Stimulated activated CD4-positive, alpha-beta T cell treated with anti-CD3 and anti-CD28 coated beads, Interleukin-15, amount 100 ng/mL, for 48 hours (primary cell): Measurements from ENCODE around the gene DENND4B.
"Not testable (repeated sequence)": the region's sequence is repeated elsewhere in the genome, so short reads cannot be mapped to it uniquely, and the experiment has no call there.

Experiments used
- DNase-seq, 2 donors: peaks; one replicate each; pipeline ENCODE4 v3.0.0-alpha.2; 2020; ENCODE audit warnings: low read depth in 2 of 2

The DENND4B gene

DNA sequence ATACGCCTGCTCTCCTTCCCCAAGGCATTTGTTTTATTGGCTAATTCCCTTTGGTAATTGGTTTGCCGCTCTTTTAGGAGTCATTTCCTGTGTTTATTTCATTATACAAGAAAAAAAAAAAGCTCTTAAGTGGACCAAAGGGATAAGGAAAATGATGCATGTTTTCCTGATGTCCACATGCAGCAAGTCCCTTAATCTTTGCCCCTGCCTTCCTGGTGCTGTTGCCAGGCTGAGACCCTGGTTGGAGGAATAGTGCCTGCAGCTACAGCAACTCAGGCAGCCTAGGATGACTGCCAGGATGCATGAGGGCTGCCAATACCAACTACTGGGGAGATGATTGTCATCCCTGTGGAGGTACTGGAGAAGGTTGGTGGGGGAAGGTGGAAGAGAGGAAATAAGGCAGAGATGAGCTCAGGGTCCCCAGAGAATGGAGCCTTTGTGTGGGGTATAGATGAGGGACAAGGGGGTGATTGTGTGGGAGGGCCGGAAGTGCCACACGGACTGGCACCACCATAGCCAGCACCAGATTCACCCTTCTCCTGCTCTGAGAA, 17.7 kb downstream of the DENND4B start:
- DNase-seq = no peak

DNA sequence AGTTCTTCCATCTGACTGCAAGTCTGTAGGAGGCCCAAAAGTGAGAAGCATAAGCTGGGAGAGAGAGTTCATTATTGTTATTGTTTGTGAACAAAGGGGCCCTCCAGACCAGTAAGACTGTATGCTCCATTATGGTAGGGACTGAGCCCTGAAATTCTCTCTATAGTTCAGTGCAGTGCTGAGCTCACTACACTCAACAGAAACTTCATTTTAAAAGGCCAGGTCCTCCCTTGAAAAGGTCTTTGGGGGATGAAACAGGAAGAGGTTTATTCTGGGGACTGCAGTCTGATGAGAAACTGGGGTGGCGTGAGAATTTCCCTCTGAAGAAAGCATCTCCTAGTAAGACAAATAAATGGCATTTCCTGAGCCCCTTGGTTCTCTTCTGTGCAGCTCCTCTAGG, 18.3 kb downstream of the DENND4B start:
- DNase-seq = no peak

DNA sequence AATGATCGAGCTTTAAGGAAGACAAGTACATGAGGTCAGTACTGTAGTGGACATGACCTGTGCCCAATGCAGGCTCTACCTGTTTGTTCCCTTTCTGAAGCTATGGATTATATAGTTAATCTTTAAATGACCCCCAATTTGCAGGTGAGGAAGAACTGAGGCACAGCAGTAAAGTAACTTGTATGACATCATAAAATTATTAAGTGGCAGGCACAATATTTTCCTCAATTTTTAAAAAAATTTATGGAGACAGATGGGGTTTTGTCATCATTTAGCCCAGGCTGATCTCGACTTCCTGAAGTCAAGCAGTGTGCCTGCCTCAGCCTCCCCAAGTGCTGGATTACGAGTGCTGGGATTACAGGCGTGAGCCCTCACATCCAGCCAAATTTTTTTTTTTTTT, 20.1 kb downstream of the DENND4B start:
- no peak for DNase-seq

DNA sequence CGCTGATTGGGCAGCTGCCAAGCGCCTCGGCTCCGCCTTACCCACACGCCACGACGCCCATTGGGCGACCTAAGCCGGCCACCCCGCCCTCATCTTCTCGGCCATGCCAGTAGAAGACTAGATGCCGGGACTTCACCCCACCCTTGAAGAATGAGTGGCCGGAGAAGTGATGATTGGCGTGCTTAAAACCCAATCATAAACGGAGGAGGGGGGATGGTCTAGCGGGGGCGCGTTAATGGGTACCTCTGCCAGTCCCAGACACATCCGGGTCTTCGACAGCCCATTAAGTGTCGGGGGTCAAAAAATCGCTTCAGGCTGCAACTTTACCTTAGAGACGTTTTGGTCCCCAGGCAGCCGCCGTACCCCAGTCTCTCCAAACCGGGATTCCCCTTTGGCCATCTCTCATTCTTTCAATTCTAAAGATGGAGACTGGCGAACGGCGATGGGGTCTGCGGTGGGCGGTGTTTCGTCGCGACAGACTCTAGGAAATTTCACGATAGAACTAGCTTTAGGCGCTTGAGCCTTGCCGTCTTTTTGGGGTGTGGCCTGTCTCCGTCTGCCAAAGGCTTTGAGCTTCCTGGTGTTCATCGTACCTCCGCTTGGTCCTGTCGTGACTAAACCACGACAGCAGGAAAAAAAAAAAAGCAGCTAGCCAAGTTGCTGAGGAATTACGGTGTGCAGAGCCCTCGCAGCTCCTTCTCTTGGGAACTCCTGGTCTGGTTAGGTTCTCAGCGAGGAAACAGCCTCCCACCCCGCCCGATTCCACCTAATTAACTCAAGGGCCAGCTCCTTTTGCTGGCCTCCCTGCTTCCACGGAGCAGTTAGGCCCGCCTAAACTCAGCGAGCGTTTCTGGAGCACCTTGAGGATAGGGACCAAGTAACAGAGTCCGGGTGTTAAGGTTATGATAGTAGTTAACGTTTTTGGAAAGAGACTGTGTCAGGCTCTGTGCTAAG, 23.3 kb downstream of the DENND4B start, which contains the start of gene GATAD2B:
Gene GATAD2B (minus strand): TSS at position 1 of the 954 bp plus-strand sequence. CDS start 94,625 bp downstream, outside the sequence.
- peak; percentile 98 to 99 for DNase-seq

DNA sequence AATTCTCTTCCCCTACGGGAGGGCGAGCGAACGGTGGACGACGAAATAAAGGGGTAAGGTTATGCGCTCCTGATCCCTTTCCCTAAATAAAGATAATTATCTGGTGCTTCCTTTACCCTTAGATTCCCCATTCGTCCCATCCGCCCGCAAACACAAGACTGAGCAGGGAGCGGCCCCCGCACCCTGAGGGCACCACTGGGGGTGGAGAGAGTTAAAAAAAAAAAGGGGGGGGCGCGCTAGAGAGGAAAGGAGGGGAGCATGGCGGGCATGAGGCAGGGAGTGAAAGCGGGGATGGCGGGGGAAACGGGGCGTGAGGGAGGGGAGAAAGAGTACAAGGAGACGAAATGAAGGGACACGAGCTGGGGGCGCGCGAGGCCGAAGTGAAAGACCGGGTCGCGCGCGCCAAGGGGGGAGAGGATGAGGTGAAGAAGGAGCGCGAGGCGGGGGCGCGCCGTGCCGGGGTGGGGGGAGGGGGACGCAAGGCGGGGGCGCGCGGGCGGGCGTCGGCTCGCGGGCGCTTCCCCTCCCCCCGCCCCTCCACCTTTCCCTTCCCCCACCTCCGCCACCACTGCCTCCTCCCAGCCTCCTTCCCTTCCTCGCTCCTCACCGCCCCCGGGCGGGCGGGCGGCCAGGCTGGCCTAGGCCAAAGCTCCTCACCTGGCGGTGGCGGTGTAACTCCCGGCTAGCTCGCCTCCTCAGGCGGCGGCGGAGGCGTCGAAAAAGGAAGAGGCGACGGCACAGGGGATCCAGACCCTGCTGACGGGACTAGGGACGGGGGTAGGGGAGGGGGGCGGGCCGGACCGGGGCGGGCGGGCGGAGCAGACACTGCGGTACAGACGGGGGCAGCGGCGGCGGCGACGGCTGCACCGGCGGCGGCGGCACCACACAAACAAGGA, 24.2 kb downstream of the DENND4B start:
- peak in 1 of 2 donors; percentile 66 for DNase-seq

DNA sequence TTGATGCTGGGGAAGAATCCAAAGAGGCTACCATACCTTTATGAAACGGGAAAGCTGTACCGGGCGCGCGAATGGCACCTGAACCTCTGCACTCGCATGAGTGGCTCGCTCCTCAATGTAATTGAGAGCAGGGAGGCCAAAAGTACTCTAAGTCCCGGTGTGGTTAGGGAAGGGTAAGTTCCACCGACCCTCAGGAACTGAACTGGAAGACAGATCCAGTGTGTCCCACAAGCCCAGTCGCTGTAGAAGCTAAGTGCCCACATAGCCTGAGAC, 24.8 kb downstream of the DENND4B start:
- DNase-seq = no peak

DNA sequence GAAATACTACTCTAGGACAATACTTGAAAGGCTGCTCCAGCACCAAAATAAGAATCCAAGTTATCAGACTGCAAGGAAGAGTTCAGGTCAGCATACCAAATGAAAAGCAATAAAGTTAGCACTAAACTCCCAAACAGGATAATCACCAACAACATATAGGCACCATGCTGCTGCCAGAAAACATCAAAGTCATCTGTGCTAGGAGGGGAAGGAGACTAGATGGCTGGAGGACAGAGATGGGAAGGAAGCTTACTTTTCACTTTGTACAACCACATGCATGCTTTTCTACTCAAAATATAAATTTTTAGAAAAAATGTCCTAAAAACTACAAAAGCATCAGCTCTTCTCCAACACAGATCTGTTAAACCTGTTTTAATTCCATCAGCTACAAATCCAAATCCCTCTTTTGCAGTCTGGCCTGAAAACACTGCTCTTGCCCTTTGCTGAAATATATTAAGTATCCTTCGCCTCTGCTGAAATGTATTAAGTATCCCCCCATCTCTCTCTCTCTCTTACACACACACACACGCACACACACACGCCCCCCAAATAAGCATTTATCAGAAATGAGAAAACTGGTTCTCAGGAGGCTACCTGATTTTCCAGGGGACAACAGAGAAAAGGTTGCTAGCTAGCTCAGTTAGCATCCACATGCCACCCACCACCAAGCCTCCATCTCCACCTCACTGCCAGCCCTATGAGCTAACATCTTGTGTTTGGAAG, 25.3 kb downstream of the DENND4B start:
- DNase-seq = peak in 1 of 2 donors; percentile 3

DNA sequence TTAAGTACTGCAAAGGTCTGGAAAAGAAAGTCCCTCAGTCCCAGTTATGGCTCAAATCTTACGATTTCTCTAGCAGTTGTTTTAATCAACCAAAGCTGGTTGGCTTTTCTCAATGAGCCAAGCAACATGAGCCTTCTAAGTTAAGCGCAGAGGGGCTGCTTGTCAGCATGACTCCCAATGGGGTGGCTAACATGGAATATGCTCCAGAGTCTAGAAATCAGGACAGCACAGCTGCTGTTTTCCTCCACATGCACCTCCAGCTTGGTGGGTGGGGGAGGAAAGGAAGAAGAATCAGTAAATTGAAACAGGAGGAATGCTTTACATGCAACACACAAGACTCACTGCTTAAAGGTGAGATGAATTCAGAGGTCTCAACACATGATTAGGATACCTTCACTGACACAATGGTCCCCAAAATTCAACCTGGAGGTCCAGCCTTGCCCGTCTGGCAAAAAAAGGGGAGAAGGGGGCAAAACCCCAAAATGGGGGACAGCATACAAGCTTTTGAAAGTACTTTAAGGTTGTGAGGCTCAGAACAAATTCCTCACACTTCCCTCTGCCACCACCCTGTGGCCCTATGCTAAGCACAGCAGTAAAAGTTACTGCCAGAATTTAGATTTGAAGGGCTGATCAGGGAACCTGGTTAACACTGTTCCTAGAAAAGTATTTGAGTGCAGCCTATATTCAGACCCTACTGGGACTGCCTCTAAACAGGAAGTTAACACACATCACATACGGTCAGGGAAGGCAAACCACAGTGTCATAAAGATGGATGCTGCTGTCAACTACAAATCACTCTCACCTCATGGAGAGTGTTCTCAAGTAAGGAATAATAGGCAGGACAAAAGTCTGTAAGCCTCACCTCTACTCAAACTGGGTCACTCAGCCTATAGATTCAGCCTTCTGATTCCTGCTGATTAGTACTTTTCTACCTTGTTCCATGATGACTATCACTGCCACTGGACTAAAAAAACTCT, 26.4 kb downstream of the DENND4B start:
- no peak for DNase-seq

DNA sequence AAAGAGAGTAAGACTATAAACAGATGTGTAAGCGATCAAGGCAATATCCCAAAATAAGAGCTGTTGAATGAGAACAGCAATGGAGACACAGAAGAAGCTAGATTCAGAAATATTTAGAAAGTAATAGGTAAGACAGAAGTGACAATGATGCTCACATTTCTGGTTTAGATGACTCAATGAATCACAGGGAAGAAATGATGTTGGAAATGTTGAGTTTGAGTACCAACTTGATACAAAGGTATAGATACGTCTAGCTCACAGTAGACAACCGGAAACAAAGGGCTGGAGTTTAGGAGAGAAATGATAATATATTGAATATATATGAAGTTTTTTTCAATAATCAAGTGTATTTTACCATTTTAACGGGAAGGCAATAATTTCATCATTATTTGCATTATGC, 30.2 kb downstream of the DENND4B start:
- no peak for DNase-seq

DNA sequence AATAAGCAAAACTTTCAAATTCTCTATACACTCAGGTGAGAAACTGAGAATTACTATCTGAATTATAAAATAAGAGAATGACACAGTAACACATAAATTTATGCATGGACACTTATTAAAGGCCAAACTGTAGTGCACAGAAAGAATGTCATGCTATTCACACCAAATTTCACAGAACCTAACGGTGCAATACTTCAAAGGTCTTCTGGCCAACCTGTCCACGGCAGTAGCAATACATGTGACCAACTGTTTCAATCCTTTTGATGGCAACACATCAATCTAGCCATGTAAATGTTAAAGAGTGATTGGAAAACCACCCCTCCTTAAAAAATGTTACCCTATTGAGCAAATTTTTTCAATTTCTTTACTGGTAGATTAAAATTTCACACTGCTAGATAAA, 34.2 kb downstream of the DENND4B start:
- no peak for DNase-seq

DNA sequence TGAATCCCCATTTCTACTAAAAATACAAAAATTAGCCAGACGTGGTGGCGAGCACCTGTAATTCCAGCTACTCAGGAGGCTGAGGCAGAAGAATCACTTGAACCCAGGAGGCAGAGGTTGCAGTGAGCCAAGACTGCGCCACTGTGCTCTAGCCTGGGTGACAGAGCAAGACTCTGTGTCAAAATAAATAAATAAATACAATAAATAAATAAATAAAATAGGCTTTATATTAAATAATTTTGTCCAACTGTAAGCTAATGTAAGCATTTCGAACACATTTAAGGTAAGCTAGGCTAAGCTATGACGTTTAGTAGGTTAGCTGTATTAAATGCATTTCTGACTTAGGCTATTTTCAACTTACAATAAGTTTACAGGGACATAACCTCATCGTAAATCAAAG, 36.0 kb downstream of the DENND4B start:
- DNase-seq = not testable (repeated sequence)

DNA sequence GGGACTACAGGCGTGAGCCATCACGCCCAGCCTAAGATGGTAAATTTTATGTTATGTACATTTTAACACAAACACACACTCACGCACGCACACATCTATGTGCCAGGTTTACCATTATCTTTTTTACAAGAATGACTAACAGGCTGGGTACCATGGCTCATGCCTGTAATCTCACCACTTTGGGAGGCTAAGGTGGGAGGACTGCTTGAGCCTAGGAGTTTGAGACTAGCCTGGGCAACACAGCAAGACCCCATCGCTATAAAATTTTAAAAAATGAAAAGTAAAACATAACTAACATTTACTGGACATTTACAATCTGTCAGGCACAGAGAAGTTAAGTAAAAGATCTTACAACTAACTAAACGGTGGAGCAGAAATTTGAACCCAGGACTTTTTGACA, 38.4 kb downstream of the DENND4B start:
- DNase-seq = no peak

DNA sequence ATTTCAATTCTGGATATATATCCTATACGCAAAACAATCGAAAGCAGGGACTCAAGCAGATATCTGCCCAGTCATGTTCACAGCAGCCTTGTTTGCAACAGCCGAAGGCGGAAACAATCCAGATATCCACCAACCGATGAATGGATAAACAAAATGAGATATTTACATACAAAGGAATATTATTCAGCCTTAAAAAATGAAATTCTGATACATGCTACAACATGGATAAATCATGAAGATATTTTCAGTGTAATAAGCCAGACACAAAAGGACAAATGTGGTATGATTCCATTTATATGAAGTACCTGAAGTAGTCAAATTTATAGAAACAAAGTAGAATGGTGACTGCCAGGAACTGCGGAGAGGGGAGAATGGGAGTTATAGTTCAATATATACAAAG, 39.4 kb downstream of the DENND4B start:
- no peak for DNase-seq

DNA sequence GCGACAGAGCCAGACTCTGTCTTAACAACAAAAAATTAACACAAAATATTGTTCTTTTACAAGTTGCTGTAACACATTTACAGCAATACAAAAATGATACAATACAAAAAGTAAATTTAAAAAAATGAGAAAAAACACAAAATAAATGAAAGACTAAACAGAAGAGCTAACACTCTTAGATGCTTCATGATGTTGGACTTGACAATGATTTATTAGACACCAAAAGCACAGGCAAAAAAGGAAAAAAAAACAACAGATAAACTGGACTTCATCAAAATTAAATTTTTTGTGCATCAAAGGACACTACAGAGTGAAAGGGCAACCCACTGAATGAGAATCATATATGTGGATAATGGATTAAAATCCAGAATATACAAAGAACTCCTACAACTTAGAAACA, 40.1 kb downstream of the DENND4B start:
- DNase-seq = no peak

DNA sequence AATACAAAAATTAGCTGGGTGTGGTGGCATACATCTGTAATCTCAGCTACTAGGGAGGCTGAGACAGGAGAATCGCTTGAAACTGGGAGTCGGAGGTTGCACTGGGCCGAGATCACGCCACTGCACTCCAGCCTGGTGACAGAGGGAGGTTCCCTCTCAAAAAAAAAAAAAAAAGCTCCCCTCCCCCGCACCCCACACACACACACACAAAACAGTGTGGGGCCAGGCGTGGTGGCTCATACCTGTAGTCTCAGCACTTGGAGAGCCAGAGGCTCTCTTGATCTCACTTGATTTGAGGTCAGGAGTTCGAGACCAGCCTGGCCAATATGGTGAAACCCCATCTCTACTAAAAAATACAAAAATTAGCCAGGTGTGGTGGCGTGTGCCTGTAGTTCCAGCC, 40.6 kb downstream of the DENND4B start:
- DNase-seq = not testable (repeated sequence)

DNA sequence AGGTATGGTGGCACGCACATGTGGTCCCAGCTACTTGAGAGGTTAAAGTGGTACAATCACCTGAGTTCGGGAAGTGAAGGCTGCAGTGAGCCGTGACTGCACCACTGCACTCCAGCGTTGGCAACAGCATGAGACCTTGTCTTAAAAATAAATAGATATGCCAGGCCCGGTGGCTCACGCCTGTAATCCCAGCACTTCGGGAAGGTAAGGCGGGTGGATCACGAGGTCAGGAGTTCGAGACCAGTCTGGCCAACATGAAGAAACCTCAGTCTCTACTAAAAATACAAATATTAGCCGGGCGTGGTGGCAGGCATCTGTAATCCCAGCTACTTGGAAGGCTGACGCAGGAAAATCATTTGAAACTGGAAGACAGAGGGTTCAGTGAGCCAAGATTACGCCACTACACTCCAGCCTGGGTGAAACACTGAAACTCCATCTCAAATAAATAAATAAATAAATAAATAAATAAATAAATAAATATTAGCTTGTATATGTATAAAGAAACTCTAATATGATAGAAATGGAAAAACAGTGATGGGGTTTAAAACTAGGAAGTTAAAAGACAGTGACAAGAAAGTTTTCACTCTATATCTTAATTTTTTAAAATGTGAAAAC, 42.6 kb downstream of the DENND4B start:
- no peak for DNase-seq

DNA sequence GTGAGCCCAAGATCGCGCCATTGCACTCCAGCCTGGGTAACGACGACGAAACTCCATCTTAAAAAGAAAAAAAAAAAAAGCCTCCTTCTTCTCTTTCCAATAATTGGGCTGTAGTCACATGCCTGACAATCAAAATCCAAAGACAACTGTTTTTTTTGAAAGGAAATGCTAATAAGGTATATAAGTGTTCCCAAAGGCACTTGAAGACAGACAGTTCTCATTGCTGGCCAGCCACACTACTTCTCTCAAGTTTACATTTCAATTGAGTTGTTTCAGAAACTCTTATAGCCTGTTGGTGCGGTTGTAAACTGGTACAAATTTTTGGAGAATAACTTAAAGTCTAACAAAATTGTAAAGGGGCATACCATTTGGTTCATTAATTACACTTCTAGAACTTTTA, 47.0 kb downstream of the DENND4B start:
- no peak for DNase-seq

DNA sequence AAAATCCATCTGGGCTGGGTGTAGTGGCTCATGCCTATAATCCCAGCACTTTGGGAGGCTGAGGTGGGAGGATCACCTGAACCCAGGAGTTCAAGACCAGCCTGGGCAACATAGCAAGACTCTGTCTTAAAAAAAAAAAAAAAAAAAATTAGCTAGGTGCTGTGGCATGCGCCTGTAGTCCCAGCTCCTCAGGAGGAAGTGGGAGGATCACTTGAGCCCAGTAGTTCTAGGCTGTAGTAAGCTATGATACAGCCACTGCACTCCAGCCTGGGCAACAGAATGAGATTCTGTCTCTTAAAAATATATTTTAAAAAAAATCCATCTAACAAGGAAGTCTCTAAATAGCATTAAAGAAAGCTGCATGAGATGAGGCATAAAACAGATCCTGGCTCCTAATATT, 50.7 kb downstream of the DENND4B start:
- DNase-seq = not testable (repeated sequence)

DNA sequence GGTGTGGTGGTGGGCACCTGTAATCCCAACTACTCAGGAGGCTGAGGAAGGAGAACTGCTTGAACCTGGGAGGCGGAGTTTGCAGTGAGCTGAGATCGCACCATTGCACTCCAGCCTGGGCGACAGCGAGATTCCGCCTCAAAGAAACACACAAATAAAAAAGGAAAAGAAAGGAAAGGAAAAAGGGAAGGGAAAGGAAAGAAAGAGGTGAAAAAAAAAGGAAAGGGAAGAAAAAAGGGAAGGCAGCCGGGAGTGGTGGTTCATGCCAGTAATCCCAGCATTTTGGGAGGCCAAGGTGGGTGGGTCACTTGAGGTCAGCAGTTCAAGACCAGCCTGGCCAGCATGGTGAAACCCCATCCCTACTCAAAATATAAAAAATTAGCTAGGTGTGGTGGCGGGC, 55.5 kb downstream of the DENND4B start:
- not testable (repeated sequence) for DNase-seq

DNA sequence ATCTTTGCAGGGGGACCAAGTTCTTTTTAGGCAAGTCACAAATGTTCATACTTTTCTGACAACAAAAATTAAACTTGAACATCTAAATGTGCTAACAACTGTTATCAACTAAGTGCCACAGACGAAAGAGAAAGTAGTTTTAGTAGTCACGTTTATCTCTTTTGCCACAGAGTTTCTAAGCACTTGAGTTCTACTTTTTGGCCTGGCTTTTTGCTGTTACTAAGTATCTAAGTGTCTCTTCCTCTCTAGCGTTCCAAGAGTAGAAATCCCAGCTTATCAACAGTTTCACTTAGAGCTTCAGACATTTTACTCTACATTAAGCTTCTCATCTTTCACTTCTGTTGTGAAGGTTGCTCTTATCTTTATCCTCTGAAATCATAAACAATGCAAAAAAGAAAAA, 58.0 kb downstream of the DENND4B start:
- DNase-seq = no peak
